HG02943 (cell line): ENCODE measurements around the gene NPAS3.

Experiments used
- ATAC-seq: cut with Tn5 transposase; IDR thresholded peaks from one replicate; pipeline ENCODE4 v1.9.1; 2021; ENCODE audit warnings: mild to moderate bottlenecking, low read depth, moderate library complexity; ENCODE audit not compliant: unreplicated experiment

The NPAS3 gene

GRCh38 chr14:32938719-32939253 lies at the start of gene NPAS3:
NPAS3 (plus strand) TSS chr14:32938879.
- no peak for ATAC-seq

- no peak for ATAC-seq
Observed at GRCh38 chr14:32896979-32897697, 41.5 kb upstream of the NPAS3 start.

- ATAC-seq: no peak
Observed at GRCh38 chr14:32897698-32898064, 41.0 kb upstream of the NPAS3 start.

- ATAC-seq: no peak
Observed at GRCh38 chr14:32898876-32899275, 39.8 kb upstream of the NPAS3 start.

GRCh38 chr14:32900547-32900946 lies 38.1 kb upstream of the NPAS3 start:
- ATAC-seq: no peak

- no peak for ATAC-seq
Observed at GRCh38 chr14:32905013-32905412, 33.7 kb upstream of the NPAS3 start.

GRCh38 chr14:32906672-32907071 lies 32.0 kb upstream of the NPAS3 start:
- ATAC-seq: no peak

- ATAC-seq: no peak
Observed at GRCh38 chr14:32908196-32909084, 30.2 kb upstream of the NPAS3 start.

- ATAC-seq: no peak
Observed at GRCh38 chr14:32913725-32914124, 25.0 kb upstream of the NPAS3 start.

- ATAC-seq: no peak
Observed at GRCh38 chr14:32914391-32914790, 24.3 kb upstream of the NPAS3 start.

GRCh38 chr14:32920696-32921276 lies 17.9 kb upstream of the NPAS3 start:
- ATAC-seq: no peak

GRCh38 chr14:32925439-32925838 lies 13.2 kb upstream of the NPAS3 start:
- ATAC-seq: no peak

GRCh38 chr14:32932302-32932913 lies 6.3 kb upstream of the NPAS3 start:
- no peak for ATAC-seq

GRCh38 chr14:32932914-32933628 lies 5.6 kb upstream of the NPAS3 start:
- no peak for ATAC-seq

GRCh38 chr14:32933629-32934072 lies 5.0 kb upstream of the NPAS3 start:
- no peak for ATAC-seq

GRCh38 chr14:32934073-32934880 lies 4.4 kb upstream of the NPAS3 start:
- no peak for ATAC-seq

GRCh38 chr14:32934881-32935633 lies 3.6 kb upstream of the NPAS3 start:
- ATAC-seq: no peak

- ATAC-seq: no peak
Observed at GRCh38 chr14:32939254-32940065, 781 bp downstream of the NPAS3 start.
